Activated CD4-positive, CD25-positive, alpha-beta regulatory T cell treated with anti-CD3 and anti-CD28 coated beads, Interleukin-2, amount 50 U/mL, for 24 hours (primary cell): ENCODE data around the gene HAUS7.

Experiments used
- ATAC-seq, 2 donors: fragments of 150-1000 bp; cut with Tn5 transposase; one replicate each; pipeline ENCODE4 v1.10.0; 2021; ENCODE audit warnings: mild to moderate bottlenecking in 1 of 2, moderate library complexity in 1 of 2

Gene HAUS7

DNA sequence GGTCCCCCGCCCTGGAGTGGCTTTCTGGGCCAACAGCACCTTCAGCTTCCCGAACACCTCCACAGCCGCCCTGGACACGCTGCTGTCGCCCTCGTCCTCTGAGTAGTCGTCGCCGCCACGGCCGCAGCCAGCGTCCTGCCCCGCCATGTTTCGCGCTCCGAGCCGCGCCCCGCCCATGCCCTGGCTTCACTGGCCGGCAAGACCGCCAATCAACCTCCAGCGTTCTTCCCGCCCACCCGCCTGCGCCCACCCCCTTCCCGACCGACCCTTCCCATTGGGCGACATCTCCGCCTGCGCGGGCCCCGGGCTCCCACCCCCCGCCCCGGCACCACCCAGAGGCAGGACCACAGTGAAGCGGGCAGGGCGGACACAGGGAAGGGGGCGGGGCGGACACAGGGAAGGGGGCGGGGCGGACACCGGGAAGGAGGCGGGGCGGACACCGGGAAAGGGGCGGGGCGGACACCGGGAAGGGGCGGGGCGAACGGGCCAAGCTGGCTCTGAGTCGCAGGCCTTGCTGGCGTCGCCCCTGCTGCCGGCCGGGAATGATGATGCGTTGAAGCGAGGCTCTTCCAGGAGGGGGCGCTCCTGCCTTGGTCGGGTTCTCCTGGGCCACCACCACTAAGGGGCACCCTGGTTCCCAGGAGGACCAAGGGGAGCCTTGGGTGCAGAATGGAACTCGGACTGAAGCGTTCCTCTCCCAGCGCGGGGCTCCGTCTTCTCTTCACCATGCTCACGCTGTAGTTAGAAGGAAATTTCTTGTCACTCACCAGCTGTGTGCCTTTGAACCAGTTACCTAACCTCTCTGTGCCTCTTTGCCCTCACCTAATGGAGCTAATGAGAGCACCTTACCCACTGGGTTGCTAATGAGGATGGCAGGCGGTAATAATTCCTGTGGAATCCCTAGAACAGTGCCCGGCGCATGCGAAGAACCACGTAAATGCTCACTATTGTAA, at the start of gene HAUS7:
TSS of gene HAUS7 (minus strand) at position 166 of the 953 bp plus-strand sequence. CDS start at position 147, 19 bp downstream.
- ATAC-seq = peak; percentile 83 to 87

DNA sequence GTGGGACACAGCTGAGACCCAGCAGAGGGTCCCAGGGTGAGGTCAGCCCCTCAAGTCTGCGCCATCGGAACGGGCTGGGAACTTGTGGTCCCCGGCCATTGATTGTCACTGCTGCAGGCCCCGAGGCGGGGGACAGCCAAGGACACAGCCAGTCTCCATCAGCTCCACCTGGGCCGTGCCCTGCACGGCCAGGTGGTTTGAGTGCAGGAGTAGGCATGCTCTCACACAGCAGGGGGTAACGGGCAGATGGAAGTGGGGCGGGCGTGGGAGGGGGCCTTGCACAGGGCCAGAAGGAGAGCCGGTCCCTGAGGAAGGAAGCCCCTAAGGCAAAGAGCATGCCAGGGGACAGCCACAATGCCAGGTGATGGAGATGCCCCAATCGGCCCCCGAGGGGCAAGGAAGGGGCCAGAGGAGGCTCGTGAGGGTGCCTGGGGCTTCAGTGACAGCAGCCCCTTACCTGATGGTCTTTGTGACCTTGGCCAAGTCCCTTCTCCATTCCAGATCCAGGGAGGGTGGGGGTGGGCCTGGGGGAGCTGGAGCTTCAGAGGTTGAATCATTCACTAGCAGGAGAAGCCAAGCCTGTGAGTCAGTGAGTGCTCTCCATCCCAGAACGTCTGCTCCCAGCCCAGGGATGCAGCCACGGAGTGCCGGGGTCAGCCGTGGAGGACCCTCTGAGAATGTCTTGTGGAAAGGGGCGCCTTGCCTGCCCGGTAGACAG, 49.4 kb upstream of the HAUS7 start:
- ATAC-seq = no peak

GRCh38 chrX:153517946-153518834, 47.8 kb upstream of the HAUS7 start:
- no peak for ATAC-seq

DNA sequence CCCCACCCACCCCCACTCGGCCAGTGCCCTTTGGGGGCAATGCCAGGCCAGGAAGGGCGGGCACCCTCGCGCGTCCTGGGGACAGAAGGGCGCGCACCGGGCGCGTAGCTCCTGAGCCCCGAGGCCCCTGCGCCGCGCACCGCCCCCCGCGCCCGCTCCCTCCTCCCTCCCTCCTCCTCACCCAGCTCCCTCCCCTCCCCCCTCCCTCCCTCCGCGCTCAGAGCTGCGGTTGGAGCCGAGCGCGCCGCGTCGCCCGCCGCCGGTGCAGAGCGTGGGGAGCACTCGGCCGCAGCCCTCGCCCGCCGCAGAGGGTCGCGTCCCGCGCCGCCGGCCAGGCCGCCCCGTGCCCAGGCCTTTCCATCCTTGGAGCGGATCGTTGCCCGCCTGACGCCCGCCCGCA, 47.0 kb upstream of the HAUS7 start, which contains the start of gene ATP2B3:
TSS of gene ATP2B3 (plus strand) at position 220 of the 400 bp plus-strand sequence. CDS start 18,606 bp downstream, outside the sequence.
- ATAC-seq = no peak

- no peak for ATAC-seq
Measured at GRCh38 chrX:153516073-153516472, 45.7 kb upstream of the HAUS7 start.

- no peak for ATAC-seq
Measured at GRCh38 chrX:153515435-153515834, 45.1 kb upstream of the HAUS7 start.

DNA sequence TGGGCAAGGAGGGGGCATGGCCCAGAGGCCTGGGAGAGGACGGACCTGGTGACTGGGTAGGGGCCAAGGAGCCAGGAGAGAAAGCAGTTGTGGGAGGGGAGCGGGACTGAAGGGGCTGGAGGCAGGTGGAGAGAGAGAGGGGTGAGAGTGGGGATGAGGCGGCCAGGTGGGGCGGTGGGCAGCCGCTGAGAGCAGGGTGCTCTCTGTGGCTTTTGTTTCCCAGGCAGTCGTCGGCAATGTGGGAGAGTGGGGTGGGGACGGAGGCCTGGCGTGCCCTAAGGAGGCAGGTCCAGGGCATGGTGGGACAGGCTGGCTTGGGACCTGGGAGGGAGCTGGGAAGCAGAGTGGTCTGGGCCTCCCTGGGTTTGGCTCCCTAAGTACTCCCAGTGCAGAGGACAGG, 43.9 kb upstream of the HAUS7 start:
- no peak for ATAC-seq

DNA sequence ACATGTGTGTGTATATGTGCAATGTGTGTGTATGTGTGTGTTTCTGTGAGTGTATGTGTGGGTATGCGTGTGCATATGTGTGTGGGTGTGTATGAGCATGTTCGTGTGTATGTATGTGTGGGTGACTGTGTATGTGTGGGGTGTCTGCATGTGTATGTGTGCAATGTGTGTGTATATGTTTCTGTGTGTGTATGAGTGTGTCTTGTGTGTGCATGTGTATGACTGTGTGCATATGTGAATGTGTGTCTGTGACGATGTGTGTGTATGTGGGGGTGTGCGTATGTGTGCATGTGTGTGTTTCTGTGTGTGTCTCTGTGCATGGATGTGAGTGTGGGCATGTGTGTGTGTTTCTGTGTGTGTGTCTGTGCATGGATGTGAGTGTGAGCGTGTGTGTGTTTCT, 42.9 kb upstream of the HAUS7 start:
- no peak for ATAC-seq

DNA sequence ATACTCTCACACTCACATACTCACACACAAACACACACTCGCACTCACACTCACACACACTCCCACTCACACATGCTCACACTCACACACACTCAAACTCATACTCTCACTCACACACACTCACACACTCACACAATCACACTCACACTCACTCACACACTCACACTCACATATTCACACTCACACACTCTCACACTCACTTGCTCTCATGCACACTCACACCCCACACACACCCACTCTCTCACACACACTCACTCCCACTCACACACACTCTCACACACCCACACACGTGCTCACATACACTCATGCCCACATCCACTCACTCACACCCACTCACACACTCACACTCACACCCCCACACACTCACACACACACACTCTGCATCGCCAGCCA, 42.1 kb upstream of the HAUS7 start:
- no peak for ATAC-seq

DNA sequence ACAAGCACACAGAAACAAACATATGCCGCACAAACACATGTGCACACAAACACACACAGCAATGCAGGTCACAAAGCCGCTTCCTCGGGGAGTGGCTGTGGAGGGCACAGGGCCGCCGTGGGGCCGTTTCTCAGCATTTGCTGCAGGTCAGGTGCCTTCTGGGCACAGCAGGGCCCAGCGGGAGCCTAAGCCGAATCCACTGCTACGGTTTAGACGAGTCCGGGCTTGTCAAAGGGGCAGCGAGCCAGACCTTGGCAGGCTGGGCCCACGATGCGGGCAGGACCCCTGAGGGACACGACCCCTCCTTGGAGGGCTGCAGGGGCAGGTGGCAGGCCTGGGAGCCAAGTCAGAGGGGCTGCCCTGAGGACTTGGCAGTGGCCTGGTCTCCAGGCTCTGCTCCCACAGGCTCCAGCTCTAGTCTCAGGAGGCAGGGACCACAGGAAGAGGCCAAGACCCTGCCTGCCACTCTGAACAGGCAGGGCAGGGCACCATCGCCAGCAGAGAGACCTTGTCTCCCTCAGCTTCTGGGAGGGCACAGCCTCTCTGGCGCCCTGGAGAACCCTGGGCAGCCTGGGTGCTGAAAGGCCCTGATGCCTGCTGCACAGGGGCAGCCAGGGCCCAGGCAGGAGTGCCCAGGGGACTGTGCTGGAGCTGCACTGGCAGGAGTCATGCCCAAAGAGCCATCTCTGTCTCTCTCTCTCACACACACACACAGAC, 41.6 kb upstream of the HAUS7 start:
- ATAC-seq = no peak

- ATAC-seq = no peak
Measured at GRCh38 chrX:153510383-153510782, 40.0 kb upstream of the HAUS7 start.

- ATAC-seq = no peak
Measured at GRCh38 chrX:153509592-153509991, 39.2 kb upstream of the HAUS7 start.

- ATAC-seq = peak; percentile 99 to 100
Measured at GRCh38 chrX:153507484-153508178, 37.3 kb upstream of the HAUS7 start.

- no peak for ATAC-seq
Measured at GRCh38 chrX:153505361-153505760, 35.0 kb upstream of the HAUS7 start.

DNA sequence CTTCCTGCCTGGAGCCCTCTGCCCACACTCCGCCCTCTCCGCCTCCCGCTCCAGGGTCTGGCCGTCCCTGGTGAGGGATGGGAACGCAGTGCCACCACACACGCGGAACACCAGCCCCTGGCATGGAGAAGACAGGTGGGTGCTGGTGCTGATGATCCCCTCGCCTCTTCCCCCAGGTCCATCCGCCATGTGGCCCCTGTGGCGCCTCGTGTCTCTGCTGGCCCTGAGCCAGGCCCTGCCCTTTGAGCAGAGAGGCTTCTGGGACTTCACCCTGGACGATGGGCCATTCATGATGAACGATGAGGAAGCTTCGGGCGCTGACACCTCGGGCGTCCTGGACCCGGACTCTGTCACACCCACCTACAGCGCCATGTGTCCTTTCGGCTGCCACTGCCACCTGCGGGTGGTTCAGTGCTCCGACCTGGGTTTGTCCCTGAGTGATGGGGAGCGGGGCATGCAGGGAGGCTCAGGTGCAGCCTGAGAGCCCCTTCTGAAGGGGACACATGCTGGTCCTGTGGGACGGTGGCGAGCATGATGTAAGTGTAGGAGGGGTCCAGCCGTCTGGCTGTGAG, 34.2 kb upstream of the HAUS7 start:
- ATAC-seq = no peak

- ATAC-seq = no peak
Measured at GRCh38 chrX:153502796-153503195, 32.4 kb upstream of the HAUS7 start.

DNA sequence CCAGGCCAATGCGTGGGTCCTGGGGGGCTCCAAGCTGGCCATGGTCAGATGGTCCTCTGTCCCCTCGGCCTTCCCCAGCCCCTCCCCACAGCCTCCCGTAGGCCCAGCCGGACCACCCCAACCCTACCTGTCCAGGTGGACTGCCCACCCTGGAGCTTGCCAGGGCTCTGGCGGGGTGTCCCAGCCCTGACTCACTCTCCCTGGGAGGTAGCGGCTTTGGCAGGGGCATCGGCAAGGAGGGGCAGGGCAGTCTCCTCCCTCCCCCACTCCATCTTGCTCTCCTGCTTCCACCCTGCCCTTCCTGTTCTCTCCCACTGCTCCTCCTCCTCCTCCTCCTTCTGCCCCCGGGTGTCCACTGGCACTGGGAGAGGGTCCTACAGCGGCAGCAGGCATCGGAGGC, 31.8 kb upstream of the HAUS7 start:
- no peak for ATAC-seq

- no peak for ATAC-seq
Measured at GRCh38 chrX:153501530-153501929, 31.2 kb upstream of the HAUS7 start.

DNA sequence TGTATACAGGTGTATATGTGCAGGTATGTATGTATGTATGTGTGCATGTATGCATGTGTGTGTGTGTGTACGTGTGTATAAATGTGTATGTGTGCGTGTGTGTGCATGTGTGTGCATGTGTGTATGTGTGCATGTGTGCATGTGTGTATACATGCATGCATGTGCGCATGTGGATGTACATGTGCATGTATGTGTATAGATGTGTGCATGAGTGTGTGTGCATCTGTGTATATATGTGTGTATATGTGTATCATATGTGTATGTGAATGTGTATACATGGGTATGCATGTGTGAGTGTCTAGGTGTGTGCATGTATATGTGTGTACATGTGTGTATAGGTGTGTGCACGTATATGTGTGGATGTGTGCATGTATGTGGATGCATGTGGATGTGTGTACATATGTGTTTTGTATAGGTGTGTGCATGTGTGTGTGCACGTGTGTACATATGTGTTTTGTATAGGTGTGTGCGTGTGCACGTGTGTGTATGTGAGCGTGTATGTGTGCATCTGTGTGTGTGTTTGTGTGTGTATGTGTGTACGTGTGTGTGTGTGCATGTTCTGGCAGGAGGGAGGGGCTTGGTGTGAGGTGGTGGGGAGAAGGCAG, 30.4 kb upstream of the HAUS7 start:
- ATAC-seq = no peak

GRCh38 chrX:153499876-153500275, 29.5 kb upstream of the HAUS7 start:
- ATAC-seq = no peak

DNA sequence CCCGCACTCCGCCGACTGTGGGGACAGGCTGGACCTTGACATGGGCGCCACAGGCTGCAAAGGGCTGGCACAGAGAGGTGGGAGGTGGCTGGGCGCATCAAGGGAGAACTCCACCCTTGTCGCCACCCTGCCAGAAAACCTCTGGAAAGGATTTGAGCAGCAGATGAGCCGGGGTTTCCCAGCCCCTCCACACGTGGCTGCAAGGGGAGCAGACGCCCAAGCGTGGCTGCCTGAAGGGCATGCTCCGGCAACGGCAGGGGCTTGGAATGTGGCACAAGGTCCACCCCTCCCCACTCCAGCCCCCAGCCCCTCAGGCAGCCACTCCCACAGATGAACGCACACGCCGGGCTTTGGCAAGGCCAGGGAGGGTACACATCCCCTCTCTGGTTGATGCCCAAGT, 29.0 kb upstream of the HAUS7 start:
- ATAC-seq = no peak
